Transverse colon (tissue), 4 donors: ENCODE data around the gene S100A14. TPM values are rescaled to one million over a fixed set of nuclear protein-coding genes. Genes with fewer than 3 reads are reported as not detected.

ENCODE experiments used
- DNase-seq: peaks from one replicate; pipeline ENCODE4 v3.0.0-alpha.2; 2019
- H3K27ac ChIP-seq, 4 donors: fragments of 200-600 bp; sonication (generic); 2 replicates each; pipeline ENCODE4 v1.5.1; 2016 to 2018; ENCODE audit warnings: inconsistent platforms in 4 of 4
- H3K27me3 ChIP-seq: fragments of 200-600 bp; sonication (generic); 2 replicates; pipeline ENCODE4 v1.5.1; 2017; ENCODE audit warnings: inconsistent platforms
- H3K36me3 ChIP-seq, 4 donors: fragments of 200-600 bp; sonication (generic); 2 replicates each; pipeline ENCODE4 v1.5.1; 2017 to 2019; ENCODE audit warnings: inconsistent platforms in 4 of 4
- H3K4me1 ChIP-seq, 4 donors: fragments of 200-600 bp; sonication (generic); 2 replicates each; pipeline ENCODE4 v1.5.1; 2017 to 2020; ENCODE audit warnings: inconsistent platforms in 4 of 4
- H3K4me3 ChIP-seq, 4 donors: fragments of 200-600 bp; sonication (generic); 1 replicate in 1 of 4; 2 replicates in 3 of 4; pipeline versions ENCODE4 v1.5.1 to v1.6.1; 2017 to 2019; ENCODE audit warnings: inconsistent platforms in 4 of 4
- H3K9me3 ChIP-seq, 2 donors: fragments of 200-600 bp; sonication (generic); 2 replicates each; pipeline ENCODE4 v1.5.1; 2017 to 2019; ENCODE audit warnings: inconsistent platforms in 2 of 2
- EP300 ChIP-seq: sonication (generic); formaldehyde crosslinking; IDR thresholded peaks from one replicate; pipeline ENCODE4 v1.6.1; 2017; ENCODE audit warnings: antibody characterized with exemption, low read depth
- POLR2A ChIP-seq: fragments of 450-650 bp; IDR thresholded peaks from one replicate; pipeline ENCODE4 v1.6.1; 2016; ENCODE audit warnings: antibody characterized with exemption, mild to moderate bottlenecking, moderate library complexity
- POLR2AphosphoS5 ChIP-seq, 3 donors: sonication (generic); formaldehyde crosslinking; IDR thresholded peaks; one replicate each; pipeline ENCODE4 v1.6.1; 2016; ENCODE audit warnings: antibody characterized with exemption in 3 of 3
- WGBS, 2 donors: methylation state at CpG; one replicate each; pipeline ENCODE4 v1.1.5; 2018; ENCODE audit warnings: low coverage in 1 of 2; 5-methylcytosine and 5-hydroxymethylcytosine counted together
- in situ Hi-C, 4 donors: fragments of 200-750 bp; cut with MboI; loops; one replicate each; pipeline versions ENCODE4 v1.15.0 to v1.15.1; 2017; ENCODE audit warnings: low sequenced_read_pairs in 3 of 4, low pct_ligation_motif_present in 1 of 4, low pct_unique_long_range_greater_than_20kb in 1 of 4
- intact Hi-C: fragments of 100-400 bp; cut with DNase I; formaldehyde crosslinking; loops from one replicate; pipeline ENCODE4 v1.15.1; 2023; ENCODE audit warnings: low total_unique reads
- total RNA-seq, 4 donors: library from RNA; depleted of rRNA; stranded (reverse); fragments of >200 nt; gene quantifications; one replicate each; pipeline ENCODE4 v1.1.0, GENCODE V29; 2016
- TF ChIP-seq, protein P1 (sequence below), 5 experiments: fragments of 200-600 bp in 3 of 5; fragments of 450-650 bp in 2 of 5; sonication (generic) in 3 of 5; IDR thresholded peaks; 1 replicate in 2 of 5; 2 replicates in 3 of 5; pipeline ENCODE4 v1.5.1; 2016 to 2017; ENCODE audit warnings: antibody characterized with exemption in 5 of 5, inconsistent platforms in 3 of 5, mild to moderate bottlenecking in 2 of 5, moderate library complexity in 1 of 5

S100A14 gene
- total RNA-seq, 4 donors from 2014 or later: 134 to 514 (median 437) TPM

DNA sequence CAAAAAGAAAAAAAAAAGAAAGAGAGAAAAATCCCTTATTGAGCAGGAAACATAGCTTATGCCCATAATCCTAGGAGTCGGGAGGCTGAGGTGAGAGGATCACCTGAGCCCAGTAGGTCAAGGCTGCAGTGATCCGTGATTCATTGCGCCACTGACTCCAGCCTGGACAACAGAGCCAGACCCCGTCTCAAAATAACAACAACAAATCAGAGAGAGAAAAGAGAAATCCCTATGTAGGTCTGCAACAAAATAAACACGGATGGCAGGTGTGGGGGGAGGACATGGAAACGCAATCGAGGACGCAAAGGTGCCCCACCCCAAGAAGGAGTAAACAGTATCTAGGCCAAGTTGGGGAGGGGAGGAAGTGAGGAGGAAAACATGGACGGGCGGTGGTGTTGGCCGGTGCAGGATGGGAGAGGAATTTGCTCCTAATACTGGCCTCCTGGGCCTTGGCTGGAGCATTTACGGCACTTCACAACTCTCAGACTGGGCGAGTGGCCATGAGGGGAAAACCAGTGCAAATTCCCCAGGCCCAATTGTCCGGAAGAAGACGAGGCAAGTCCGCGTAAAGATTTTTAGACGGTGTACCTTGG, 17.1 kb upstream of the S100A14 start:
- in situ Hi-C loops: no loop called here
- H3K27ac ChIP-seq: peak overlapping the region; percentile 95 to 98 (median 96)
- no peaks in the 10 kb centered on the region for H3K27me3 ChIP-seq
- H3K4me1 ChIP-seq: peaks cover 20 to 67% (median 46%) of the 10 kb centered on the region in 4 donors
- no peaks in the 10 kb centered on the region for H3K9me3 ChIP-seq
- intact Hi-C loops: no loop called here
- DNase-seq: peak; percentile 61
- H3K4me3 ChIP-seq: peak overlapping the region in 3 of 4 donors; percentile 53 to 66 (median 64)
- no peak for TF ChIP-seq POLR2AphosphoS5 (IDR thresholded peaks at IDR 0.05)
- TF ChIP-seq EP300: no peak
- TF ChIP-seq POLR2A: no peak
- TF ChIP-seq, protein P1, sequence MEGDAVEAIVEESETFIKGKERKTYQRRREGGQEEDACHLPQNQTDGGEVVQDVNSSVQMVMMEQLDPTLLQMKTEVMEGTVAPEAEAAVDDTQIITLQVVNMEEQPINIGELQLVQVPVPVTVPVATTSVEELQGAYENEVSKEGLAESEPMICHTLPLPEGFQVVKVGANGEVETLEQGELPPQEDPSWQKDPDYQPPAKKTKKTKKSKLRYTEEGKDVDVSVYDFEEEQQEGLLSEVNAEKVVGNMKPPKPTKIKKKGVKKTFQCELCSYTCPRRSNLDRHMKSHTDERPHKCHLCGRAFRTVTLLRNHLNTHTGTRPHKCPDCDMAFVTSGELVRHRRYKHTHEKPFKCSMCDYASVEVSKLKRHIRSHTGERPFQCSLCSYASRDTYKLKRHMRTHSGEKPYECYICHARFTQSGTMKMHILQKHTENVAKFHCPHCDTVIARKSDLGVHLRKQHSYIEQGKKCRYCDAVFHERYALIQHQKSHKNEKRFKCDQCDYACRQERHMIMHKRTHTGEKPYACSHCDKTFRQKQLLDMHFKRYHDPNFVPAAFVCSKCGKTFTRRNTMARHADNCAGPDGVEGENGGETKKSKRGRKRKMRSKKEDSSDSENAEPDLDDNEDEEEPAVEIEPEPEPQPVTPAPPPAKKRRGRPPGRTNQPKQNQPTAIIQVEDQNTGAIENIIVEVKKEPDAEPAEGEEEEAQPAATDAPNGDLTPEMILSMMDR (IDR thresholded peaks at IDR 0.05): no peak
- WGBS, 2 donors: 27 to 36% methylated on average over 9 to 18 of the region's 18 CpGs
- peaks cover 0 to 22% (median 10%) of the 10 kb centered on the region in 4 donors for H3K36me3 ChIP-seq

DNA sequence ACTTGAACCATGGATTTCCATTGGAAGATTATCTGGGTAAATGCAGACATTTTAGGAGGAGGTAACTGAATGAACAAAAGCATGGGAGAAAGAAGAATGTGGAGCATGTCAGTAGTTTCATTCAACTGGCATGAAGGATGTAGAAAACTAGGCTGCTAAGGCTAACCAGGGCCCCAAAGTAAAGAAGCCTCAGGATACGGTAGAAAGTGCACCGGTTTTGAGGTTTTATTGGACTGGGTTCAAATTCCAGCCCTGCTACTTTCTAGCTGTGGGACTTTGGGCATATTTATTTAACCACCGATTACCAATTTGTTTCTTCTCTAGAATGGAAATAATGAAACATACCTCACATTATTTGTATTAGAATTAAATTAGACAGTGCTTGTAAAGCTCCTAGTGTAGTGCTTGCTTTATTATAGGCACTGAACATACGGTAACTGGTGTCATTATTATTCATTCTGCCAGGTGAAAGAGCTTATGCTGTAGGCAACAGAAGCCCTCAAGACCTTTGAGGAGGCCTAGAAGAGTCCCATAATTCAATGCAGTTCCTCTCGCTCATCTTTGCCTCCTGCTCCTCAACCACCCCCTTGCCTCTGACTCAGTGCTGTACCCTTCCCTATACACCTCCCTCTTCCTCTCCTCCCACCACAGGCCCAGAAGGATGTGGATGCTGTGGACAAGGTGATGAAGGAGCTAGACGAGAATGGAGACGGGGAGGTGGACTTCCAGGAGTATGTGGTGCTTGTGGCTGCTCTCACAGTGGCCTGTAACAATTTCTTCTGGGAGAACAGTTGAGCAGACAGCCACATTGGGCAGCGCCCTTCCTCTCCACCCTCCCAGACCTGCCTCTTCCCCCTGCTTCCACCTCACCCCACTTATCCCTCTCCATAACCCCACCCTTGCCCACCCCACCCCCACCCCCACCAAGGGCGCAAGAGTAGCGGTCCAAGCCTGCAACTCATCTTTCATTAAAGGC, 15.2 kb upstream of the S100A14 start:
- H3K27ac ChIP-seq: peak overlapping the region in 3 of 4 donors; percentile 23 to 42 (median 23)
- intact Hi-C loops (no loop called here), in situ Hi-C loops (no loop called here)
- WGBS, 2 donors: 67 to 70% methylated on average over 4 to 10 of the region's 10 CpGs
- H3K9me3 ChIP-seq: no peaks in the 10 kb centered on the region
- no peak for DNase-seq
- H3K4me1 ChIP-seq: peaks cover 20 to 55% (median 46%) of the 10 kb centered on the region in 4 donors
- no peak overlapping the region for H3K4me3 ChIP-seq
- no peaks in the 10 kb centered on the region for H3K27me3 ChIP-seq
- H3K36me3 ChIP-seq: peaks cover 0 to 4% (median under 1%) of the 10 kb centered on the region in 4 donors
- no peak for TF ChIP-seq EP300
- no peak for TF ChIP-seq POLR2AphosphoS5 (IDR thresholded peaks at IDR 0.05)

DNA sequence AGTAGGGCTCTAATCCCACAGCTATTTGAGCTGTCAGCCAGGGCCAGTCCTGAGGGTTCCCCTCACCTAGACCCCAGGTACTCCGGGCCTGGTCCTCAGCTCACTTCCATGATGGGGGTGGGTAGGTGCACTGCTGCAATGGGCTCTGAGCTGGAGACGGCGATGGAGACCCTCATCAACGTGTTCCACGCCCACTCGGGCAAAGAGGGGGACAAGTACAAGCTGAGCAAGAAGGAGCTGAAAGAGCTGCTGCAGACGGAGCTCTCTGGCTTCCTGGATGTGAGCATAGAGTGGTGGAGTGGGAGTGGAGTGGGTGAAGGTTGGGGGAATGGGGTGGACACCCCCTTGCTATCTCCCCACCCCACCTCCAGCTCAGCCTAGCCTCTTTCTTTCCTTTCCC, 14.3 kb upstream of the S100A14 start:
- WGBS, 2 donors: 82 to 90% methylated on average over 2 to 7 of the region's 7 CpGs
- in situ Hi-C loops: no loop called here

DNA sequence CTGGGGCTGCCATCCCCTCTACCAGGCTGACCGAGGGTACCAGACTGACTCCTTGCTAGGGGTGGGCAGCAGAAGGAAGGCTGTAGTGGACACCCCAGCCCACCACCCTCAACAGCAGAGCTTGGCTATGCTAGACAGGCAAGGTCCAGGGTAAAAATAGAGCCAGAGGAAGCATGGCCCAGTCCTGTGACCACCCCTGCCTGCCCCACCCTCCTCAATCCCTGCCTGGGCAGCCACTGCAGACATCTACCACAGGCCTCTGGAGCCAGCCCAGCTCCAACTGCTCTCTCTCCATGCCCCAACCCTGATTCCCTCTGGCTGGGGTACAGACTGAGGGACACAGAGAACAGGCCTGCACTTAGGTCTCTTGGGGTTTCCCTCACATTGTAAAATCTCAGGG, 13.8 kb upstream of the S100A14 start:
- no peaks in the 10 kb centered on the region for H3K9me3 ChIP-seq
- in situ Hi-C loops: no loop called here
- H3K27ac ChIP-seq: no peak overlapping the region
- H3K4me3 ChIP-seq: no peak overlapping the region
- H3K27me3 ChIP-seq: no peaks in the 10 kb centered on the region
- intact Hi-C loops: no loop called here
- DNase-seq: no peak
- WGBS, 2 donors: 100% methylated on average over 1 of the region's 1 CpG; no CpG with 5 or more reads in 1 of the 2 donors
- TF ChIP-seq EP300 (no peak), POLR2A (no peak), POLR2AphosphoS5 (IDR thresholded peaks at IDR 0.05) (no peak)
- TF ChIP-seq, protein P1 (IDR thresholded peaks at IDR 0.05): no peak
- H3K36me3 ChIP-seq: no peaks in the 10 kb centered on the region
- H3K4me1 ChIP-seq: peaks cover 12 to 54% (median 36%) of the 10 kb centered on the region in 4 donors

More for the DNA sequence above, 14.3 kb upstream of the S100A14 start:
- Histone ChIP-seq H3K4me3 (no peak overlapping the region), H3K9me3 (no peaks in the 10 kb centered on the region), H3K4me1 (peaks cover 13 to 55% (median 41%) of the 10 kb centered on the region in 4 donors), H3K27ac (peak overlapping the region in 1 of 4 donors; percentile 23), H3K27me3 (no peaks in the 10 kb centered on the region), H3K36me3 (no peaks in the 10 kb centered on the region)
- no peak for DNase-seq
- intact Hi-C loops: no loop called here
- TF ChIP-seq POLR2A: no peak
- TF ChIP-seq, protein P1 (IDR thresholded peaks at IDR 0.05): no peak
